ENCODE data around the gene GRK5. TPM values are rescaled to one million over a fixed set of nuclear protein-coding genes. Genes with fewer than 3 reads are reported as not detected.

The GRK5 gene
- total and polyA plus RNA-seq, 3 experiments from 2014 or later: 7.7 to 13.8 (median 13.6) TPM

DNA sequence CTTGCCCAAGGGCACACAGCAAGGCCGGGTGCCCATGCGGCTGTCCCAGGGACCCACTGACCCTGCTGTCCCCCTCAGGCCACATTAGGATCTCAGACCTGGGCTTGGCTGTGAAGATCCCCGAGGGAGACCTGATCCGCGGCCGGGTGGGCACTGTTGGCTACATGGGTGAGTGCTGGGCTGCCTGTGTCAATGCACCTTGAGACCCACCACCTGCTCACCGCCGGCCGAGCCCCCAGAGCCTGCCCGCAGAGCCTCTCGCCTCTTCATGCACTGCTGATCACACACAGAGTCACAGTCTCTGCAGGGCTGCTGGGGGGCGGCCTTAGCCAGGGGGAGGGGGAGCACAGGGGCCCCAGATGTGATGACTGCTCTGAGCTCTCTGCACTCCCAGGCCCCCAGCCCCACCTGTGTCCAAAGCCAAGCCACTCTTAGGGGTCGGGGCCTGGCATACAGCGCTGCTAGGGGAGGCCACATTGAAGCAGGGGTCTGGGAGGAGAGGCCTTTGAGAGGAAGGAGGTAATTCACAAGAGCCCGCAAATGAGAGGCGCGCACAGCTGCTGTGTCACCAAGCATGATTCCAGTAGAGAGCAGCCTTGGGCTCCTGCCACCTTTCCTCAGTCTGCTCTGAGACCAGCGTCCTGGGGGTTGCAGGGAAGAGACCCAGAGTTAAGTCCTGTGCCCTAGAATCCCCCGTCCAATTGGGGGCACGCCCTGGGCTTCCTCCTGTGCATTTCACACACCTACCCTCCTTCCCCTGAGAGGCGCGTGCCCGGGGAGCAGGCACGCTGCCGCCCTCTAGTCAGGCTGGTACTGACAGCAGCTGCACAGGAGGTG, 234.8 kb downstream of the GRK5 start:
- H3K27ac Mint-ChIP-seq: peak overlapping the region in 3 of 8 donors; percentile 7 to 97 (median 66)
- no peak overlapping the region for H3K27ac ChIP-seq (ENCODE audit: low read depth, low read length)
- CTCF ChIA-PET: interaction anchor here (1.4 to 2.5 kb wide), 3 partner anchors 24 to 235 kb away, joined by 4 to 11 read pairs (median 5); partner anchors contain the start of gene GRK5
- H3K4me3 ChIP-seq (ENCODE audit: low read length): no peak overlapping the region
- no peaks in the 10 kb centered on the region for H3K9me3 ChIP-seq (ENCODE audit: low read length)
- DNase-seq: peak in 1 of 5 donors; percentile 9
- H3K9me3 Mint-ChIP-seq: no peaks in the 10 kb centered on the region
- POLR2A ChIA-PET: interaction anchor here (0.5 kb wide), 1 partner anchor 237 kb away, joined by 4 read pairs; no protein-coding TSS in a partner anchor
- H3K4me1 Mint-ChIP-seq: peaks cover 8 to 14% (median 9%) of the 10 kb centered on the region in 3 donors
- no peaks in the 10 kb centered on the region for H3K36me3 ChIP-seq (ENCODE audit: insufficient read depth, low read length)
- H3K27me3 Mint-ChIP-seq: no peaks in the 10 kb centered on the region
- H3K4me1 ChIP-seq (ENCODE audit: insufficient read depth, low read length): peaks cover 4% of the 10 kb centered on the region
- H3K27me3 ChIP-seq (ENCODE audit: insufficient read depth, low read length, poor library complexity, severe bottlenecking): no peaks in the 10 kb centered on the region
- H3K36me3 Mint-ChIP-seq: peaks cover 0 to 24% (median 8%) of the 10 kb centered on the region in 3 donors
- H3K4me3 Mint-ChIP-seq: no peak overlapping the region

GRCh38 chr10:119442758-119443060, 235.3 kb downstream of the GRK5 start:
- Mint-ChIP-seq H3K9me3 (no peaks in the 10 kb centered on the region), H3K4me3 (no peak overlapping the region), H3K27ac (peak overlapping the region in 3 of 8 donors; percentile 48 to 97 (median 66)), H3K27me3 (no peaks in the 10 kb centered on the region), H3K4me1 (peaks cover 8 to 14% (median 9%) of the 10 kb centered on the region in 3 donors), H3K36me3 (peaks cover 0 to 24% (median 8%) of the 10 kb centered on the region in 3 donors)
- Histone ChIP-seq H3K4me1 (ENCODE audit: insufficient read depth, low read length) (peaks cover 4% of the 10 kb centered on the region), H3K4me3 (ENCODE audit: low read length) (no peak overlapping the region), H3K9me3 (ENCODE audit: low read length) (no peaks in the 10 kb centered on the region), H3K27ac (ENCODE audit: low read depth, low read length) (no peak overlapping the region), H3K36me3 (ENCODE audit: insufficient read depth, low read length) (no peaks in the 10 kb centered on the region), H3K27me3 (ENCODE audit: insufficient read depth, low read length, poor library complexity, severe bottlenecking) (no peaks in the 10 kb centered on the region)
- POLR2A ChIA-PET: interaction anchor here (0.6 kb wide), 1 partner anchor 352 kb away, joined by 6 read pairs; no protein-coding TSS in a partner anchor
- no peak for DNase-seq
- CTCF ChIA-PET: interaction anchor here (1.4 to 4.0 kb wide), 6 partner anchors 25 to 874 kb away, joined by 3 to 46 read pairs (median 8); partner anchors contain the start of genes GRK5 and RGS10

DNA sequence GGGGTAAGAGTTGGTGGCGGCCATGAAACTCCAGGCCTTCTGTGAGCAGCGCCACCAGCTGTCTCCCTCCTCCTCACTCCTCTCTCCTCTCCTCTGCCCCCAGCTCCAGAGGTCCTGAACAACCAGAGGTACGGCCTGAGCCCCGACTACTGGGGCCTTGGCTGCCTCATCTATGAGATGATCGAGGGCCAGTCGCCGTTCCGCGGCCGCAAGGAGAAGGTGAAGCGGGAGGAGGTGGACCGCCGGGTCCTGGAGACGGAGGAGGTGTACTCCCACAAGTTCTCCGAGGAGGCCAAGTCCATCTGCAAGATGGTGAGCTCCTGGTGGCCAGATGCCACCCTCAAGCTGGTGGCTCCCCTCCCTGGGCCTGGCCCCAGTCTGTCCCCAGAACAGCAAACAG, 236.1 kb downstream of the GRK5 start:
- H3K4me3 Mint-ChIP-seq: no peak overlapping the region
- H3K27me3 Mint-ChIP-seq: no peaks in the 10 kb centered on the region
- Histone ChIP-seq H3K4me1 (ENCODE audit: insufficient read depth, low read length) (peaks cover 4% of the 10 kb centered on the region), H3K9me3 (ENCODE audit: low read length) (no peaks in the 10 kb centered on the region), H3K36me3 (ENCODE audit: insufficient read depth, low read length) (no peaks in the 10 kb centered on the region), H3K27me3 (ENCODE audit: insufficient read depth, low read length, poor library complexity, severe bottlenecking) (no peaks in the 10 kb centered on the region), H3K4me3 (ENCODE audit: low read length) (no peak overlapping the region), H3K27ac (ENCODE audit: low read depth, low read length) (no peak overlapping the region)
- ChIA-PET POLR2A (interaction anchor here (0.6 kb wide), 1 partner anchor 352 kb away, joined by 6 read pairs; no protein-coding TSS in a partner anchor), CTCF (interaction anchor here (1.4 to 4.0 kb wide), 9 partner anchors 12 to 875 kb away, joined by 3 to 46 read pairs (median 12); partner anchors contain the start of genes GRK5 and RGS10)
- H3K27ac Mint-ChIP-seq: peak overlapping the region in 1 of 8 donors; percentile 18
- no peak for DNase-seq
- peaks cover 0 to 22% (median 7%) of the 10 kb centered on the region in 3 donors for H3K36me3 Mint-ChIP-seq
- no peaks in the 10 kb centered on the region for H3K9me3 Mint-ChIP-seq
- H3K4me1 Mint-ChIP-seq: peaks cover 8 to 14% (median 9%) of the 10 kb centered on the region in 3 donors

DNA sequence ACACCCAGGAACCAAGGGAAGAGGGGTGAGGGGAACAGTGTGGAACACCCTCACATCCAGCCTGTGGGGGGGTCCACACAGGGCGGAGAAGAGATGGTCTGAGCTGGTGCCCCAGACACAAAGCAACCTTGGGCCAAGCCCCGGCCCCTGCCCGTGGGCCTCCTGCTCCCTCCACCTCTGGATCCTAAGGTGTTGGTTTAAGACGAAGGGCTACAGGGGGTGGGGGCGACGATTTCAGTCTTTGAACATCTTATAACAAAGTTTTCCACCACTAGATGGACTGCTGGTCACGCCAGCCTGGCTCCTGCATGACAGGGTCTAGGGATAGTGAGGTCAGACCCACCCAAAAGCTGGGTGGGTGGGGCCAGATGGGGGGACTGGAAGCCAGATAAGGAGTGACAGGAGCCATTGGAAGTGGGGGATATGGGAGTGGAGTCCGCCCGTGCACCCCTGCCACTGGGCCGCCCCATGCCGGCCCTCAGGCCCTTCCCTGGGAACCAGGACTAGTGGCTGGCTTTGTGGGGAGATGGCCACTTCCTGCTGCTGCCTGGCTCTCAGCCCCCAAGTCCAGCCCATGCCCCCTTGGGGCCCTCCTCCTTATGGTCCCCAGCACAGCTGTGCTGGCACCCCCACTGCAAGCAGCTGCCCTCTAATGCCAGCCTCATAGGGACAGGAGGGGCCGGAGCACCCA, 236.7 kb downstream of the GRK5 start:
- DNase-seq: no peak
- Mint-ChIP-seq H3K9me3 (no peaks in the 10 kb centered on the region), H3K27me3 (no peaks in the 10 kb centered on the region), H3K27ac (peak overlapping the region in 1 of 8 donors; percentile 72), H3K4me1 (peaks cover 8 to 14% (median 9%) of the 10 kb centered on the region in 3 donors), H3K36me3 (peaks cover 0 to 25% (median 5%) of the 10 kb centered on the region in 3 donors), H3K4me3 (no peak overlapping the region)
- Histone ChIP-seq H3K27ac (ENCODE audit: low read depth, low read length) (no peak overlapping the region), H3K36me3 (ENCODE audit: insufficient read depth, low read length) (no peaks in the 10 kb centered on the region), H3K4me3 (ENCODE audit: low read length) (no peak overlapping the region), H3K4me1 (ENCODE audit: insufficient read depth, low read length) (peaks cover 4% of the 10 kb centered on the region), H3K27me3 (ENCODE audit: insufficient read depth, low read length, poor library complexity, severe bottlenecking) (no peaks in the 10 kb centered on the region), H3K9me3 (ENCODE audit: low read length) (no peaks in the 10 kb centered on the region)
- CTCF ChIA-PET: interaction anchor here (0.9 to 4.0 kb wide), 20 partner anchors 13 to 876 kb away, joined by 3 to 46 read pairs (median 4); partner anchors contain the start of genes GRK5 and RGS10
- POLR2A ChIA-PET: interaction anchor here (0.5 kb wide), 1 partner anchor 234 kb away, joined by 3 read pairs; no protein-coding TSS in a partner anchor

DNA sequence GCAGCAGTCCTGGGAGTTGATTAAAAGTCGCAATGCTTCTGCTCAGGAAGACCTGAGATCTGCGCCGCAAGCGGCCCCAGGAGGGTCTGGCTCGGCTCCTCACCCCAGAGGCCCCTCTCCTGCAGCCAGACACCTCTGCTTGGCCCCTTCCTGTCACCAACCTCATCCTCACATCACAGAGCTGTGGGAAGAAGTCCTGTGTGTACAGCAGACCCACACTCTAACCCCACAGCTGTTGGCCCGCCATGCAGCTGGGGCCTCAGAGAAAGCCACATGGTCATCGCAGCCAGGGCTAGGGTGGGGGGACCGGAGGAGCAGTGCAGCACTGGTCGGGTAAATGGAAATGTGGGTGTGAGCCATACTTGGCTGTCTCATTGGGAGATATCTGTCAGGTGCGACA, 237.5 kb downstream of the GRK5 start:
- H3K4me1 ChIP-seq (ENCODE audit: insufficient read depth, low read length): peaks cover 4% of the 10 kb centered on the region
- Mint-ChIP-seq H3K27me3 (no peaks in the 10 kb centered on the region), H3K4me1 (peaks cover 8 to 14% (median 9%) of the 10 kb centered on the region in 3 donors), H3K4me3 (no peak overlapping the region), H3K36me3 (peaks cover 0 to 26% (median 5%) of the 10 kb centered on the region in 3 donors), H3K9me3 (no peaks in the 10 kb centered on the region), H3K27ac (peak overlapping the region in 1 of 8 donors; percentile 81)
- no peaks in the 10 kb centered on the region for H3K27me3 ChIP-seq (ENCODE audit: insufficient read depth, low read length, poor library complexity, severe bottlenecking)
- no peaks in the 10 kb centered on the region for H3K36me3 ChIP-seq (ENCODE audit: insufficient read depth, low read length)
- no peak for DNase-seq
- POLR2A ChIA-PET: interaction anchor here (0.5 to 1.2 kb wide), 2 partner anchors 98 to 235 kb away, joined by 3 to 9 read pairs; partner anchors contain the start of gene RGS10
- H3K27ac ChIP-seq (ENCODE audit: low read depth, low read length): no peak overlapping the region
- H3K9me3 ChIP-seq (ENCODE audit: low read length): no peaks in the 10 kb centered on the region
- CTCF ChIA-PET: interaction anchor here (0.5 to 4.0 kb wide), 40 partner anchors 12 to 503 kb away, joined by 3 to 46 read pairs (median 4); partner anchors contain the start of genes GRK5, NANOS1 and RGS10
- H3K4me3 ChIP-seq (ENCODE audit: low read length): no peak overlapping the region

- Mint-ChIP-seq H3K9me3 (no peaks in the 10 kb centered on the region), H3K36me3 (peaks cover 0 to 30% (median 5%) of the 10 kb centered on the region in 3 donors), H3K27me3 (no peaks in the 10 kb centered on the region), H3K4me1 (peaks cover 8 to 14% (median 9%) of the 10 kb centered on the region in 3 donors), H3K27ac (peak overlapping the region in 3 of 8 donors; percentile 32 to 47 (median 36)), H3K4me3 (no peak overlapping the region)
- peaks cover 4% of the 10 kb centered on the region for H3K4me1 ChIP-seq (ENCODE audit: insufficient read depth, low read length)
- no peak overlapping the region for H3K4me3 ChIP-seq (ENCODE audit: low read length)
- H3K27ac ChIP-seq (ENCODE audit: low read depth, low read length): no peak overlapping the region
- CTCF ChIA-PET: interaction anchor here (0.5 to 4.0 kb wide), 41 partner anchors 11 to 503 kb away, joined by 3 to 46 read pairs (median 4); partner anchors contain the start of genes GRK5, NANOS1 and RGS10
- H3K27me3 ChIP-seq (ENCODE audit: insufficient read depth, low read length, poor library complexity, severe bottlenecking): no peaks in the 10 kb centered on the region
- DNase-seq: peak; percentile 71 to 87 (median 78)
- H3K36me3 ChIP-seq (ENCODE audit: insufficient read depth, low read length): no peaks in the 10 kb centered on the region
- no peaks in the 10 kb centered on the region for H3K9me3 ChIP-seq (ENCODE audit: low read length)
- POLR2A ChIA-PET: interaction anchor here (0.6 to 1.2 kb wide), 3 partner anchors 97 to 238 kb away, joined by 3 to 9 read pairs (median 5); partner anchors contain the start of genes GRK5 and RGS10
These were observed 238.1 kb downstream of the GRK5 start for GRCh38 chr10:119445311-119445934.

DNA sequence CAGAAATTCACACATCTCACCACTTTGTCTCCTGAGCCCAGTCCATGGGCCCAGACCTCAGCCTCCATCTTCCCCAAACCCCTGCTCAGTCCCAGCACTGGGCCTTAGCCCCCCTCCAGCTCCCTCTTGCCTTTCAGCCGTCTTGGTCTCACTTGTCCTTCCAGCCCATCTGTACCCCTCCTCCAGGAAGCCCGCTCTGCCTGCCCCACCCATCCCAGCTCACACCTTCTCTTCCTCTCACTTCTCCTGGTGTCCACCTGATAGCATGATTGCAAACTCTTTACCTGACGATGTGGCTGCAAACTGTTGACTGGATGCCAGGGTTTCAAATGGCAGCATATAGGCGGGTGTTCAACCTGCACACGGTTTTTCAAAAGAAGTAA, 238.6 kb downstream of the GRK5 start:
- no peak overlapping the region for H3K4me3 ChIP-seq (ENCODE audit: low read length)
- no peak for DNase-seq
- no peaks in the 10 kb centered on the region for H3K9me3 Mint-ChIP-seq
- H3K4me1 Mint-ChIP-seq: peaks cover 8 to 14% (median 9%) of the 10 kb centered on the region in 3 donors
- H3K27ac Mint-ChIP-seq: peak overlapping the region in 2 of 8 donors; percentile 24 to 32
- no peak overlapping the region for H3K27ac ChIP-seq (ENCODE audit: low read depth, low read length)
- peaks cover 0 to 30% (median 5%) of the 10 kb centered on the region in 3 donors for H3K36me3 Mint-ChIP-seq
- ChIA-PET POLR2A (interaction anchor here (0.6 to 1.2 kb wide), 3 partner anchors 97 to 239 kb away, joined by 3 to 9 read pairs (median 5); partner anchors contain the start of genes GRK5 and RGS10), CTCF (interaction anchor here (0.9 to 4.0 kb wide), 24 partner anchors 11 to 269 kb away, joined by 3 to 46 read pairs (median 4); partner anchors contain the start of genes GRK5 and RGS10)
- H3K4me1 ChIP-seq (ENCODE audit: insufficient read depth, low read length): peaks cover 4% of the 10 kb centered on the region
- H3K9me3 ChIP-seq (ENCODE audit: low read length): no peaks in the 10 kb centered on the region
- no peaks in the 10 kb centered on the region for H3K27me3 ChIP-seq (ENCODE audit: insufficient read depth, low read length, poor library complexity, severe bottlenecking)
- no peaks in the 10 kb centered on the region for H3K36me3 ChIP-seq (ENCODE audit: insufficient read depth, low read length)
- H3K27me3 Mint-ChIP-seq: no peaks in the 10 kb centered on the region
- no peak overlapping the region for H3K4me3 Mint-ChIP-seq

Data from CD8-positive, alpha-beta memory T cell (primary cell).